ENCODE results near the gene MYO1F. TPM values are rescaled to one million over a fixed set of nuclear protein-coding genes. Genes with fewer than 3 reads are reported as not detected.

MYO1F gene
- polyA plus RNA-seq, 1 donor (not counting 4 experiments of a cell fraction or from before 2014, with no cell fraction given), result 0.14 TPM

DNA sequence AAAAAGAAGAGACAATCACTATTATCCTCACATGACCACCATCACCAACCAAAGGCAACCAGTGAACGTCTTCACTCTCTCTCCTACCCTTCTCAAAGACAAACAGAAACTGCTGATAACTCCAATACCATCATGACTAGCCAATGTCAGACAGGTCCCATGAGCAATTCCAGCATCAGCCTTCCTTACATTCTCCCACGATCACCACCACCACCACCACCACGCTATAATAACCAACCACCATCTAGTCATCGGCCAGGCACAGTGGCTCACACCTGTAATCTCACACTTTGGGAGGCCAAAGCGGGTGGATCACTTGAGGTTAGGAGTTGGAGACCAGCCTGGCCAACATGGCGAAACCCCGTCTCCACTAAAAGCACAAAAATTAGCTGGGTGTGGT, 3.9 kb downstream of the MYO1F start:
- no peak overlapping the region for H2AFZ ChIP-seq (ENCODE audit: control insufficient read depth, low read length)
- H4K20me1 ChIP-seq (ENCODE audit: control insufficient read depth, extremely low read depth, insufficient read depth, low read length), result no peaks in the 10 kb centered on the region
- FAIRE-seq, result no peak
- dilution Hi-C loops (cut with MboI; ENCODE audit: extremely low pct_ligation_motif_present, low sequenced_read_pairs), result no loop called here
- H3K36me3 ChIP-seq (ENCODE audit: control insufficient read depth in 2 of 2, extremely low read depth in 1 of 2, insufficient read depth in 2 of 2, low read length in 2 of 2), result no peaks in the 10 kb centered on the region
- no peak overlapping the region for H3K27ac ChIP-seq (ENCODE audit: control insufficient read depth, insufficient read depth, low read length)
- no peak for TF ChIP-seq EZH2 (IDR thresholded peaks at IDR 0.05; ENCODE audit: low read length)
- TF ChIP-seq, protein P1, sequence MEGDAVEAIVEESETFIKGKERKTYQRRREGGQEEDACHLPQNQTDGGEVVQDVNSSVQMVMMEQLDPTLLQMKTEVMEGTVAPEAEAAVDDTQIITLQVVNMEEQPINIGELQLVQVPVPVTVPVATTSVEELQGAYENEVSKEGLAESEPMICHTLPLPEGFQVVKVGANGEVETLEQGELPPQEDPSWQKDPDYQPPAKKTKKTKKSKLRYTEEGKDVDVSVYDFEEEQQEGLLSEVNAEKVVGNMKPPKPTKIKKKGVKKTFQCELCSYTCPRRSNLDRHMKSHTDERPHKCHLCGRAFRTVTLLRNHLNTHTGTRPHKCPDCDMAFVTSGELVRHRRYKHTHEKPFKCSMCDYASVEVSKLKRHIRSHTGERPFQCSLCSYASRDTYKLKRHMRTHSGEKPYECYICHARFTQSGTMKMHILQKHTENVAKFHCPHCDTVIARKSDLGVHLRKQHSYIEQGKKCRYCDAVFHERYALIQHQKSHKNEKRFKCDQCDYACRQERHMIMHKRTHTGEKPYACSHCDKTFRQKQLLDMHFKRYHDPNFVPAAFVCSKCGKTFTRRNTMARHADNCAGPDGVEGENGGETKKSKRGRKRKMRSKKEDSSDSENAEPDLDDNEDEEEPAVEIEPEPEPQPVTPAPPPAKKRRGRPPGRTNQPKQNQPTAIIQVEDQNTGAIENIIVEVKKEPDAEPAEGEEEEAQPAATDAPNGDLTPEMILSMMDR (optimal IDR thresholded peaks at IDR 0.05 in 1 of 3, IDR thresholded peaks at IDR 0.05 in 1 of 3, conservative IDR thresholded peaks at IDR 0.05 in 1 of 3; ENCODE audit: extremely low read depth in 1 of 3, insufficient read depth in 2 of 3, low read length in 3 of 3), result no peak
- no peaks in the 10 kb centered on the region for H3K9me1 ChIP-seq (ENCODE audit: control insufficient read depth, extremely low read depth, insufficient read depth, low read length)
- H3K27me3 ChIP-seq (ENCODE audit: control insufficient read depth, extremely low read depth, insufficient read depth, low read length), result no peaks in the 10 kb centered on the region
- no peak overlapping the region for H3K4me3 ChIP-seq (ENCODE audit: control insufficient read depth in 2 of 3, extremely low read depth in 1 of 3, insufficient read depth in 2 of 3, low read depth in 1 of 3, low read length in 3 of 3)
- no peaks in the 10 kb centered on the region for H3K79me2 ChIP-seq (ENCODE audit: control insufficient read depth, insufficient read depth, low read length)
- H3K9me3 ChIP-seq (ENCODE audit: control insufficient read depth, low read depth, low read length), result no peaks in the 10 kb centered on the region
- no peak overlapping the region for H3K9ac ChIP-seq (ENCODE audit: control insufficient read depth, extremely low read depth, insufficient read depth, low read length)
- H3K4me2 ChIP-seq (ENCODE audit: control insufficient read depth, extremely low read depth, insufficient read depth, low read depth, low read length), result no peak overlapping the region
- DNase-seq (ENCODE audit: low read depth, low spot score), result no peak
- H3K4me1 ChIP-seq (ENCODE audit: control insufficient read depth, extremely low read depth, insufficient read depth, low read length), result peaks cover 9% of the 10 kb centered on the region

GRCh38 chr19:8571006-8571411, 6.2 kb downstream of the MYO1F start:
- no peak for TF ChIP-seq EZH2 (IDR thresholded peaks at IDR 0.05; ENCODE audit: low read length)
- TF ChIP-seq, protein P1 (optimal IDR thresholded peaks at IDR 0.05 in 1 of 3, IDR thresholded peaks at IDR 0.05 in 1 of 3, conservative IDR thresholded peaks at IDR 0.05 in 1 of 3; ENCODE audit: extremely low read depth in 1 of 3, insufficient read depth in 2 of 3, low read length in 3 of 3), result no peak
- Histone ChIP-seq H3K79me2 (ENCODE audit: control insufficient read depth, insufficient read depth, low read length) (no peaks in the 10 kb centered on the region), H4K20me1 (ENCODE audit: control insufficient read depth, extremely low read depth, insufficient read depth, low read length) (no peaks in the 10 kb centered on the region), H3K9me1 (ENCODE audit: control insufficient read depth, extremely low read depth, insufficient read depth, low read length) (no peaks in the 10 kb centered on the region), H2AFZ (ENCODE audit: control insufficient read depth, low read length) (no peak overlapping the region), H3K27ac (ENCODE audit: control insufficient read depth, insufficient read depth, low read length) (no peak overlapping the region), H3K9ac (ENCODE audit: control insufficient read depth, extremely low read depth, insufficient read depth, low read length) (no peak overlapping the region), H3K9me3 (ENCODE audit: control insufficient read depth, low read depth, low read length) (no peaks in the 10 kb centered on the region), H3K27me3 (ENCODE audit: control insufficient read depth, extremely low read depth, insufficient read depth, low read length) (no peaks in the 10 kb centered on the region), H3K4me2 (ENCODE audit: control insufficient read depth, extremely low read depth, insufficient read depth, low read depth, low read length) (no peak overlapping the region), H3K4me3 (ENCODE audit: control insufficient read depth in 2 of 3, extremely low read depth in 1 of 3, insufficient read depth in 2 of 3, low read depth in 1 of 3, low read length in 3 of 3) (no peak overlapping the region), H3K4me1 (ENCODE audit: control insufficient read depth, extremely low read depth, insufficient read depth, low read length) (peaks cover 9% of the 10 kb centered on the region), H3K36me3 (ENCODE audit: control insufficient read depth in 2 of 2, extremely low read depth in 1 of 2, insufficient read depth in 2 of 2, low read length in 2 of 2) (no peaks in the 10 kb centered on the region)
- DNase-seq (ENCODE audit: low read depth, low spot score), result no peak
- dilution Hi-C loops (cut with MboI; ENCODE audit: extremely low pct_ligation_motif_present, low sequenced_read_pairs), result no loop called here
- FAIRE-seq, result no peak
